Skin epidermis (tissue), 12 donors: ENCODE measurements around the gene OSBP2.
A peak's percentile ranks its signal among the peaks of the same experiment; 100 is the strongest.

ENCODE experiments used
- H3K27ac ChIP-seq, 21 experiments: fragments of 200-600 bp; sonication (generic) in 11 of 21; one replicate each; pipeline ENCODE4 v1.5.0; 2020; ENCODE audit warnings: mild to moderate bottlenecking in 3 of 21, inconsistent platforms in 2 of 21, moderate library complexity in 2 of 21
- H3K4me3 ChIP-seq, 7 experiments: fragments of 200-600 bp; sonication (generic) in 2 of 7; one replicate each; pipeline ENCODE4 v1.5.0; 2020; ENCODE audit warnings: inconsistent platforms in 2 of 7, mild to moderate bottlenecking in 2 of 7, moderate library complexity in 1 of 7

OSBP2 gene

GRCh38 chr22:30945653-30946052, 251.0 kb downstream of the OSBP2 start:
- no peak overlapping the region for H3K4me3 ChIP-seq
- H3K27ac ChIP-seq: peak overlapping the region in 2 of 21 experiments; percentile 26 to 61

- H3K4me3 ChIP-seq: no peak overlapping the region
- H3K27ac ChIP-seq: peak overlapping the region in 11 of 21 experiments; percentile 3 to 72 (median 61)
These were observed 251.7 kb downstream of the OSBP2 start for GRCh38 chr22:30946354-30946753.

GRCh38 chr22:30947173-30947815, 252.6 kb downstream of the OSBP2 start:
- H3K27ac ChIP-seq: peak overlapping the region in 14 of 21 experiments; percentile 3 to 78 (median 60)

GRCh38 chr22:30947816-30948454, 253.3 kb downstream of the OSBP2 start:
- Histone ChIP-seq H3K4me3 (no peak overlapping the region), H3K27ac (peak overlapping the region in 11 of 21 experiments; percentile 17 to 78 (median 58))

More at GRCh38 chr22:30947173-30947815, 252.6 kb downstream of the OSBP2 start:
- no peak overlapping the region for H3K4me3 ChIP-seq

GRCh38 chr22:30948930-30949342, 254.3 kb downstream of the OSBP2 start:
- Histone ChIP-seq H3K4me3 (no peak overlapping the region), H3K27ac (peak overlapping the region in 1 of 21 experiments; percentile 0)

GRCh38 chr22:30949934-30950660, 255.4 kb downstream of the OSBP2 start:
- no peak overlapping the region for H3K27ac ChIP-seq
- no peak overlapping the region for H3K4me3 ChIP-seq

- Histone ChIP-seq H3K27ac (no peak overlapping the region), H3K4me3 (no peak overlapping the region)
These were observed 258.5 kb downstream of the OSBP2 start for GRCh38 chr22:30953206-30953605.

- Histone ChIP-seq H3K27ac (no peak overlapping the region), H3K4me3 (no peak overlapping the region)
These were observed 260.5 kb downstream of the OSBP2 start for GRCh38 chr22:30955153-30955552.
